GM13977 (cell line): ENCODE measurements around the gene LRRC9.
"Not testable (repeated sequence)": the region's sequence is repeated elsewhere in the genome, so short reads cannot be mapped to it uniquely, and the experiment has no call there.

Experiments
- DNase-seq: peaks from one replicate; pipeline ENCODE4 v3.0.0; 2012; ENCODE audit warnings: low spot score
- in situ Hi-C: fragments of 300-500 bp; cut with MboI; formaldehyde crosslinking; loops from one replicate; pipeline ENCODE4 v1.12.0; 2022; ENCODE audit warnings: low sequenced_read_pairs, low pct_unique_long_range_greater_than_20kb, mixed read lengths, inconsistent platforms; ENCODE audit not compliant: unreplicated experiment
- TF ChIP-seq, protein P1 (sequence below): IDR thresholded peaks from 2 replicates; pipeline ENCODE4 v1.5.1; 2012; ENCODE audit warnings: mild to moderate bottlenecking, control low read depth; ENCODE audit not compliant: insufficient read depth; ENCODE audit errors: extremely low read depth, missing control alignments

LRRC9 gene

DNA sequence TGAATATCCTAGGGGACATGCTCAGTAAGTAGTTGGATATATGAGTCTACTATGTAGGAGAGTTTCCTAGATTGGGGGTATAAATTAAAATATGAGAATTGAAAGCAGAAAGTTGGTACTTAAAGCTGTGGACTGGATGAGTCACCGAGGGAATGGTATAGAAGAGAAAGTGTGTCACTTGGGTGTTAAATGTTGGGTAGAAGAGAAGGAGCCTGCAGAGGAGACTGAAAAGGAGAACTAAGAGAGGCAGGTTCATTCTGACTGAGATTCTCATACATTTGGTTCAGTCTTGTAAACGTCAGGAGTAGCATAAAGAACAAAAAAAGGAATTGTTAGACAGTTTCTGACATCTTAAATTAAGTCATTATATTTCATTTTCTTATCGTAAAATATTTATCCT is 19.9 kb downstream of the LRRC9 start:
- in situ Hi-C loops = no loop called here
- TF ChIP-seq, protein P1, sequence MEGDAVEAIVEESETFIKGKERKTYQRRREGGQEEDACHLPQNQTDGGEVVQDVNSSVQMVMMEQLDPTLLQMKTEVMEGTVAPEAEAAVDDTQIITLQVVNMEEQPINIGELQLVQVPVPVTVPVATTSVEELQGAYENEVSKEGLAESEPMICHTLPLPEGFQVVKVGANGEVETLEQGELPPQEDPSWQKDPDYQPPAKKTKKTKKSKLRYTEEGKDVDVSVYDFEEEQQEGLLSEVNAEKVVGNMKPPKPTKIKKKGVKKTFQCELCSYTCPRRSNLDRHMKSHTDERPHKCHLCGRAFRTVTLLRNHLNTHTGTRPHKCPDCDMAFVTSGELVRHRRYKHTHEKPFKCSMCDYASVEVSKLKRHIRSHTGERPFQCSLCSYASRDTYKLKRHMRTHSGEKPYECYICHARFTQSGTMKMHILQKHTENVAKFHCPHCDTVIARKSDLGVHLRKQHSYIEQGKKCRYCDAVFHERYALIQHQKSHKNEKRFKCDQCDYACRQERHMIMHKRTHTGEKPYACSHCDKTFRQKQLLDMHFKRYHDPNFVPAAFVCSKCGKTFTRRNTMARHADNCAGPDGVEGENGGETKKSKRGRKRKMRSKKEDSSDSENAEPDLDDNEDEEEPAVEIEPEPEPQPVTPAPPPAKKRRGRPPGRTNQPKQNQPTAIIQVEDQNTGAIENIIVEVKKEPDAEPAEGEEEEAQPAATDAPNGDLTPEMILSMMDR = no peak
- no peak for DNase-seq

DNA sequence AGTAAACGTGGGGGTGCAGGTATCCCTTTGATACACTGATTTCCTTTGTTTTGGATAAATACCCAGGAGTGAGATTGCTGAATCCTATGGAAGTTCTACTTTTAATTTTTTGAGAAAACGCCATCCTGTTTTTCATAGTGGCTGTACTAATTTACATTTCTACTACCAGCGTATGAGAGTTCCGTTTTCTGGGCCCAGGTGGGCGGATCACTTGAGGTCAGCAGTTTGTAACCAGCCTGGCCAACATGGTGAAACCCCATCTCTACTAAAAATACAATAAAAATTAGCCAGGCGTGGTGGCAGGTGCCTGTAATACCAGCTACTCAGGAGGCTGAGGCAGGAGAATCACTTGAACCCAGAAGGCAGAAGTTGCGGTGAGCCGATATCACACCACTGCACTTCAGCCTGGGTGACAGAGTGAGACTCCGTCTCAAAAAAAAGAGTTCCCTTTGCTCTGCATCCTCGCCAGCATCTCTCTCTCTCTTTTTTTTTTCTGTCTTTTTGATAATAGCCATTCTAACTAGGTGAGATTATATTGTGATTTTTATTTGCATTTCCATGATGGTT is 22.4 kb downstream of the LRRC9 start:
- DNase-seq, in situ Hi-C loops: not testable (repeated sequence)

DNA sequence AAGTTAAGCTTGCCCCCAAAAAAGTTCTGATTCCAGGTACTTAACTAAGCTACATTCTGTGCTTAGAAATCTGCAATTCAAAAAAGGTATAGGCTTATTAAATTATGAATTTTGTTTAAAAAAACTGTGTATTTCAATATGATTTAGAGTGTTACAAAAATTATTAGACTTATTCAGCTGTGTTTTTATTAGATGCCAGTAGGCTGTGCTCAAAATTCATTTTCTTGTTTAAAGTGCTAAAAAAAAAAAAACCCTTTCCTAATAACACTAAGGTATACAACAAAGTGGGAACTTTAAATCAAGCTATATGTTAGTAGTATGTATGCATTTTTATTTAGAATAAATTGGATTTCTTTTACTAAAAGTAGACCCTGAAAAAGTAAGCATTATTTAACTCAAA is 25.0 kb downstream of the LRRC9 start:
- in situ Hi-C loops = no loop called here
- no peak for DNase-seq
- TF ChIP-seq, protein P1 = no peak

DNA sequence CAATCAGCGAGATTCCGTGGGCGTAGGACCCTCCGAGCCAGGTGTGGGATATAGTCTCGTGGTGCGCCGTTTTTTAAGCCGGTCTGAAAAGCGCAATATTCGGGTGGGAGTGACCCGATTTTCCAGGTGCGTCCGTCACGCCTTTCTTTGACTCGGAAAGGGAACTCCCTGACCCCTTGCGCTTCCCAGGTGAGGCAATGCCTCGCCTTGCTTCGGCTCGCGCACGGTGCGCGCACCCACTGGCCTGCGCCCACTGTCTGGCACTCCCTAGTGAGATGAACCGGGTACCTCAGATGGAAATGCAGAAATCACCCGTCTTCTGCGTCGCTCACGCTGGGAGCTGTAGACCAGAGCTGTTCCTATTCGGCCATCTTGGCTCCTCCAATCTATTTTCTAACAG is 32.2 kb downstream of the LRRC9 start:
- DNase-seq = not testable (repeated sequence)
- in situ Hi-C loops = loop anchor here (25.0 kb wide), 1 partner anchor 235 kb away; no protein-coding TSS in a partner anchor

DNA sequence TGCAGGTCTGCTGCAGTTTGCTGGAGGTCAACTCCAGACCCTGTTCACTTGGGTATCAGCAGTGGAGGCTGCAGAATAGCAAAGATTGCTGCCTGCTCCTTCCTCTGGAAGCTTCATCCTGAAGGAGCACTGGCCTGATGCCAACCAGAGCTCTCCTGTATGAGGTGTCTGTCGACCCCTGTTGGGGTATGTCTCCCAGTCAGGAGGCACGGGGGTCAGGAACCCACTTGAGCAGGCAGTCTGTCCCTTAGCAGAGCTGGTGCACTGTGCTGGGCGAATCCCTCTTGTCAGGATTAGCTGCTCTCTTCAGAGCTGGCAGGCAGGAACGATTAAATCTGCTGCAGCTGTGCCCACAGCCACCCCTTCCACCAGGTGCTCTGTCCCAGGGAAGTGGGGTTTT is 37.9 kb downstream of the LRRC9 start:
- not testable (repeated sequence) for DNase-seq
- in situ Hi-C loops = loop anchor here (25.0 kb wide), 1 partner anchor 229 kb away; no protein-coding TSS in a partner anchor

DNA sequence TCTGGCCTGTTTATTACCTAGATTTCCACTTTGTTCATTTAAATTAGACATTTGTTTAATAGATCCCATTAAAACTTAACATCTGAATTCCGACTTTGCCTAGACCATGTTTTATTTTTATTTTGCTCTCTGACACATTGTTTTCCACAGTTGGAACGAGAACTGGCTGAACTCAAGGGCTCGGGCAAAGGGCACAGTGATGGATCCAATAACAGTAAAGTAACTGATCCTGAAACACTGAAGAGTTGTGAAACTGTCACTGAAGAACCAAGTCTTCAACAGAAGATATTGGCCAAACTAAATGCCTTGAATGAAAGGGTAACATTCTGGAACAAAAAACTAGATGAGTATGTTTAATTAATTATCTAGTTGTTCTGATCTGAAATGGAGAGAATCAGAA is 39.7 kb downstream of the LRRC9 start:
- DNase-seq = no peak
- TF ChIP-seq, protein P1 = no peak
- in situ Hi-C loops = loop anchor here (25.0 kb wide), 1 partner anchor 228 kb away; no protein-coding TSS in a partner anchor

DNA sequence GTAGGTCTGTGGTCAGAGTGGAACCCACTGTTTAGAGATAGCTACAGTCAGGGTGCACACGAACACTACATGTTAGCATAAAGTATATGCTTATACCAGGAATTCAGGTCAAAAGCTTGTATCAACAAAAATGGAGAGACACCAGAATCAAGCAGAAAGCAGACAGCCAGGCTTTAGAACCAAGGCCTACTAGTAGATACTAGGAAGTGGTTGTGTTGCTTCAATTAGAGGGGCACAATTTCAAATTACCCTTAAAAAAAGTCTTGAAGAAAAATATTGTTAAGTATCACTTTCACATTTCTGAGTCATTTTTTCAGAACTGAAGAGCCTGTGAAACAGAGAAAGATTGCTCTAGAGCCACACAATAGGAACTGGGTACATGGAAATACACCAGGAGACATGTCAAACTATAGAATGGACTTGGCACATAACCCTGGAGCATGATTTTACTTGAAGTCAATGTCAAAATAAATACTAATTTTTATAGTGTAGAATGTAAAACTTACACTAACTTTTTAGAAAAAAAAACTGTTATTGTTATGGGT is 41.6 kb downstream of the LRRC9 start:
- TF ChIP-seq, protein P1 = no peak
- in situ Hi-C loops = loop anchor here (25.0 kb wide), 1 partner anchor 226 kb away; no protein-coding TSS in a partner anchor
- DNase-seq = peak; percentile 37

DNA sequence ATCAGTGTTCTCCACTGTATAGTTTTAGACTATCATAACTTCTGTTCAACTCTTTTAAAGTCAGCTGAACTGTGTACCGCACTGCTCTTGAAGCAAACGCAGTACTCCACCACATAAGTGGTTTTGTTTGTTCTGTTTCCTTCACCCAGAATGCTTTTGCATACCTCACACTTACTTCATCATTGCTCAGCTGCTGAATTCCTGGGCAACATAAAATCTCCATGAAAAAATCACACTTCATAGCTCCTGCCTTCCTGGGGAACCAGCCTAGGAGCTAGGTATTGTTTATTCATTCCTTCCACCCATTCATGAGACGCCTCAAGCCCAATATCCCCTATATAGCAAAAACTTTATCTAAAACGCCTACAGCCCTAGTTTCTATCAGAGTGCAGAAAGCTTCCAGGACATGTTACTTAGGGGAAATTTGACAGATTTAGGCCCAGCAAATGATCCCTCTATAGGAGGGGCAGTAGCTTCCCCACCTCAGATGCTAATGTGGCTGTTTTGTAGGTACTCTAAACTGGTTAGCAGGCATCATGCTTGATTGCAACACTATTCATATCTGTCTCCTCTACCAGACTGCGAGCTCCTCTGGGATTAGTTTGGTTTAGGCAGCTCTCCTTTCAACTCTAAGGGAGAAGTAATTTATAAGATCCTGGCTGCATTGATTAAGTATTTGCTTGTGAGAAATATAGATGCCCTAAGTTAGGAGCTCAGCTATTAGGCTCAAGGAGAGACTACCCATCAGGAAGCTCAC is 44.5 kb downstream of the LRRC9 start:
- DNase-seq = no peak
- in situ Hi-C loops = loop anchor here (25.0 kb wide), 1 partner anchor 223 kb away; no protein-coding TSS in a partner anchor
- TF ChIP-seq, protein P1 = no peak
